ENCODE results near the gene SELENOT. TPM values are rescaled to one million over a fixed set of nuclear protein-coding genes. Genes with fewer than 3 reads are reported as not detected.

The SELENOT gene
- total RNA-seq, 1 experiment from 2014 or later, result 73.8 TPM

- Histone ChIP-seq H3K9ac (ENCODE audit: extremely low read depth, insufficient read length, low read length) (no peak overlapping the region), H4K91ac (ENCODE audit: insufficient read length, low read depth, low read length) (no peak overlapping the region), H3K14ac (ENCODE audit: insufficient read depth, low read length) (no peak overlapping the region), H3K23me2 (ENCODE audit: insufficient read length, low read depth, low read length, poor library complexity, severe bottlenecking) (no peaks in the 10 kb centered on the region), H4K8ac (replicated peaks; ENCODE audit: insufficient read length, low read depth, low read length) (no peak overlapping the region), H3K79me1 (ENCODE audit: insufficient read depth, low read depth, low read length, poor library complexity, severe bottlenecking) (peaks cover 2% of the 10 kb centered on the region), H3K79me2 (ENCODE audit: insufficient read depth, low read length) (no peaks in the 10 kb centered on the region; the same call in 1 of the 2 replicates), H3K27me3 (ENCODE audit: insufficient read depth, low read length) (no peaks in the 10 kb centered on the region), H4K5ac (ENCODE audit: insufficient read length, low read depth, low read length) (no peak overlapping the region), H2BK12ac (ENCODE audit: insufficient read length, low read depth, low read length) (no peak overlapping the region), H2BK15ac (ENCODE audit: low read depth, low read length) (no peak overlapping the region), H3K18ac (ENCODE audit: insufficient read length, low read depth, low read length) (no peak overlapping the region), H4K20me1 (ENCODE audit: control insufficient read depth, insufficient read depth, insufficient read length) (no peaks in the 10 kb centered on the region), H2BK20ac (ENCODE audit: low read depth, low read length, poor library complexity, severe bottlenecking) (no peak overlapping the region), H3T11ph (ENCODE audit: low read length) (no peak overlapping the region), H2AK5ac (ENCODE audit: insufficient read length, low read length) (no peak overlapping the region), H3K4me1 (ENCODE audit: insufficient read depth, low read length) (no peaks in the 10 kb centered on the region), H3K9me3 (ENCODE audit: control insufficient read depth, low read depth, low read length) (no peaks in the 10 kb centered on the region), H3K27ac (ENCODE audit: insufficient read length, low read depth, low read length) (no peak overlapping the region), H3K4me2 (ENCODE audit: insufficient read depth, insufficient read length, low read length) (no peak overlapping the region), H2BK120ac (ENCODE audit: low read depth, low read length, poor library complexity, severe bottlenecking) (no peak overlapping the region), H3K4ac (ENCODE audit: low read depth, low read length) (no peak overlapping the region), H3K56ac (ENCODE audit: insufficient read length, low read depth, low read length) (no peak overlapping the region), H2BK5ac (ENCODE audit: insufficient read length, low read length) (no peak overlapping the region), H3K23ac (ENCODE audit: insufficient read length, low read depth, low read length) (no peak overlapping the region), H2AFZ (ENCODE audit: low read length) (no peak overlapping the region)
- H3K4me1 Mint-ChIP-seq, result peaks cover 2 to 4% of the 10 kb centered on the region in 2 experiments; a peak in 1 of 4 replicates
- H3K27me3 Mint-ChIP-seq (ENCODE audit: low read depth), result no peaks in the 10 kb centered on the region
- no CpG with 5 or more reads among the region's 6 CpGs for WGBS (ENCODE audit: extremely low coverage, insufficient read length, low lambda C conversion rate)
- H3K9me3 Mint-ChIP-seq, result no peaks in the 10 kb centered on the region
- no peak for DNase-seq
- no peak overlapping the region for H3K4me3 Mint-ChIP-seq
- peaks cover 13 to 19% (median 18%) of the 10 kb centered on the region in 3 experiments; a peak in 6 of 7 replicates for H3K36me3 Mint-ChIP-seq (ENCODE audit: insufficient read depth in 1 of 3, low read depth in 3 of 3)
- TF ChIP-seq CTCF (conservative IDR thresholded peaks at IDR 0.05), result no peak
- no peak overlapping the region for H3K27ac Mint-ChIP-seq
These were observed 13.4 kb upstream of the SELENOT start for GRCh38 chr3:150589759-150590158.

All from H9 (cell line).